Endothelial cell of umbilical vein (primary cell): ENCODE data around the gene SLC22A3.

ENCODE experiments used
- POLR2AphosphoS5 ChIP-seq: IDR thresholded peaks from 2 replicates; pipeline ENCODE4 v1.6.1; 2012; ENCODE audit warnings: low read depth, mild to moderate bottlenecking, control low read depth, low read length, moderate library complexity; ENCODE audit not compliant: insufficient read depth
- TF ChIP-seq, protein P1 (sequence below), 2 donors: IDR thresholded peaks; 1 replicate in 1 of 2; 2 replicates in 1 of 2; pipeline ENCODE4 v1.5.1; 2011; ENCODE audit warnings: low read length in 2 of 2, mild to moderate bottlenecking in 2 of 2, moderate library complexity in 2 of 2, control low read depth in 1 of 2, inconsistent platforms in 1 of 2, low read depth in 1 of 2; ENCODE audit not compliant: insufficient read depth in 1 of 2; ENCODE audit errors: extremely low read depth in 1 of 2

DNA sequence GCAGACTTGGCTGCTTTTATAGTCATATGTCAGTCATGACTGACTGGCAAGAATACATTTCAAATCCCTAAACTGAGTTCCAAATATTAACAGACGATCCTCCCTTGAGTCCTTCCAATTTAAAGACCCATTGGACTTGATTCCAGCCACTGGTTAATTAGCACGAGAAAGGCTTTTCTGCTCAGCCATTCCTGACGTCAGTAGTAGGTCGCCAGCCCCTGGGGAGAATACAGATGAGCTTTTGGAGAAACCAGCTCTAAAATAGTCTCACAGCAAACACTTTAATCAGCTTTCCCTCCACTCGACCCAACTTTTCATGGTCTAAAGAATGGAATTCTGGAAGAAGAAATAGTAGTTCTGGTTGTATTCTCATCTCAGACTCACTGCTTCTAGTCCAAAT, 91.6 kb downstream of the SLC22A3 start:
- TF ChIP-seq POLR2AphosphoS5 = no peak
- TF ChIP-seq, protein P1, sequence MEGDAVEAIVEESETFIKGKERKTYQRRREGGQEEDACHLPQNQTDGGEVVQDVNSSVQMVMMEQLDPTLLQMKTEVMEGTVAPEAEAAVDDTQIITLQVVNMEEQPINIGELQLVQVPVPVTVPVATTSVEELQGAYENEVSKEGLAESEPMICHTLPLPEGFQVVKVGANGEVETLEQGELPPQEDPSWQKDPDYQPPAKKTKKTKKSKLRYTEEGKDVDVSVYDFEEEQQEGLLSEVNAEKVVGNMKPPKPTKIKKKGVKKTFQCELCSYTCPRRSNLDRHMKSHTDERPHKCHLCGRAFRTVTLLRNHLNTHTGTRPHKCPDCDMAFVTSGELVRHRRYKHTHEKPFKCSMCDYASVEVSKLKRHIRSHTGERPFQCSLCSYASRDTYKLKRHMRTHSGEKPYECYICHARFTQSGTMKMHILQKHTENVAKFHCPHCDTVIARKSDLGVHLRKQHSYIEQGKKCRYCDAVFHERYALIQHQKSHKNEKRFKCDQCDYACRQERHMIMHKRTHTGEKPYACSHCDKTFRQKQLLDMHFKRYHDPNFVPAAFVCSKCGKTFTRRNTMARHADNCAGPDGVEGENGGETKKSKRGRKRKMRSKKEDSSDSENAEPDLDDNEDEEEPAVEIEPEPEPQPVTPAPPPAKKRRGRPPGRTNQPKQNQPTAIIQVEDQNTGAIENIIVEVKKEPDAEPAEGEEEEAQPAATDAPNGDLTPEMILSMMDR (IDR thresholded peaks at IDR 0.05; ENCODE audit: extremely low read depth in 1 of 2, insufficient read depth in 1 of 2, low read depth in 1 of 2, low read length in 2 of 2) = no peak
